Measurements from ENCODE around the gene ADSS1.
A peak's percentile ranks its signal among the peaks of the same experiment; 100 is the strongest.

The ADSS1 gene

DNA sequence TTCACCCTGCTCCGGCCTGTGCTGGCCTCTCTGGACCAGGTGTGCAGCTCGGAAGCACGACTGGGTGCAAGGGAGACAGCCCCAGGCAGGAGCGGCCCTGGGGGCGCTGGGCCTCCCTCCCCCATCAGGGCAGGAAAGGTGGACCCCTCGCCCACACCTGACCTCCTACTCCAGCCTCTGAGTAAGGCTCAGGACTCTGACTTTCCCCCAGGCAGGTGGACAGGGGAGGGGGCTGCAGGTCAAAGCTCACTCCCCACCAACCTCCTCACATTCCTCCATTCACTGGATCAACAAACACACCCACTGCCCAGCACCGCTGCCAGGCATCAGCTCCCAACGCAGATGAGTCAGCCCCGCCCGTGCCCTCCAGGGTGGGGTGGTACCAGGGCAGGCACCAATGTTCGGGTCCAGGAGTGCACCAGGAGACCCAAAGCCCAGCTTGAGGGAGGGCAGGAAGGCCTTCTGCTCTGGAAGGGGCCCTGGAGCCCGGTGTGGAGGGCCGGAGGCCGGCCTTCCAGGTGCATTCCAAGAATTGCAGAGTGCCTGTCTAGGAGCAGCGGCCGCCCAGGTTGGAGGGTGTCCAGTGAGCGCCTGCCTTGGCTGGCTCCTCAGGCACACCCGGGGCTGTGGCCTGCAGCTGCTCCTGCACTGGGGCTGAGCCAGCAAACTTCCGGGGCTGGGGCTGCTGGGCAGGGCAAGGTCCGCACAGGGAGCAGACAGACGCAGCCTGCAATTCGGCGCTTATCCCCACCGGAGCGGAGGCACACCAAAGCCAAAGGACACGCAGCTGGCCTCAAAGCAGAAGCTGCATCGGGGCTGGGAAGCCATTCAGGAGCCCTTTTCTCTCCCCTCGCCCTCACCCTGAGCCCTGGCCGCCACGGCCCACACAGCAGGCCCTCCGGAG is 36.2 kb upstream of the ADSS1 start:
- peak; percentile 92 for DNase-seq

DNA sequence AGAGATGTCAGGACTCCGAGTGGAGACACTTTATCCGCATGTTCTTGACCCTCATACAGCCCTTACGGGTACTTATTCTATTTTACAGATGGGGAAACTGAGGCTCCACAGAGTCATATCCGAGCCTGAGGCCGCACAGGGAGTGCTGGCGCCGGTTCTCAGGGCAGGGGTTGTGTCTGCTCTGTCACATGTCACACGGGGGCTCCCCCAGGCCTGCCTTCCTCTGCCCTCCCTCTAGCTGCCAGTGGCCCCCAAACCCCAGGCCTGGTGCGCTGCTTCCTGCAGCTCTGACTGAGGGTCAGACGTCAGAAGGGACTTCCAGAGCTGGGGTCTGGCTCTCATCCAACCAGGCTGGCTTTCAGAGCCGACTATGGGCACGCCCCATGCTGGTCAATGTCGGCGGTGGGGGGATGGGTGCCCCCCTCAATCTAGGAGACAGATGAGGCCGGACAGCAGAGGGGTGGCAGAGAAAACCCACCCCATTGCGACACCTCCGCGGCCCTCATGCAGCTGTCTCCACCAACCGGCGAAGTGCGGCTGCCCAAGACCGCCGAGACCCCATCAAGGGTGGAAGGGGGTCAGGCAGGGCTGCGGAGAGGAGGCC is 35.4 kb upstream of the ADSS1 start:
- DNase-seq: peak; percentile 52

DNA sequence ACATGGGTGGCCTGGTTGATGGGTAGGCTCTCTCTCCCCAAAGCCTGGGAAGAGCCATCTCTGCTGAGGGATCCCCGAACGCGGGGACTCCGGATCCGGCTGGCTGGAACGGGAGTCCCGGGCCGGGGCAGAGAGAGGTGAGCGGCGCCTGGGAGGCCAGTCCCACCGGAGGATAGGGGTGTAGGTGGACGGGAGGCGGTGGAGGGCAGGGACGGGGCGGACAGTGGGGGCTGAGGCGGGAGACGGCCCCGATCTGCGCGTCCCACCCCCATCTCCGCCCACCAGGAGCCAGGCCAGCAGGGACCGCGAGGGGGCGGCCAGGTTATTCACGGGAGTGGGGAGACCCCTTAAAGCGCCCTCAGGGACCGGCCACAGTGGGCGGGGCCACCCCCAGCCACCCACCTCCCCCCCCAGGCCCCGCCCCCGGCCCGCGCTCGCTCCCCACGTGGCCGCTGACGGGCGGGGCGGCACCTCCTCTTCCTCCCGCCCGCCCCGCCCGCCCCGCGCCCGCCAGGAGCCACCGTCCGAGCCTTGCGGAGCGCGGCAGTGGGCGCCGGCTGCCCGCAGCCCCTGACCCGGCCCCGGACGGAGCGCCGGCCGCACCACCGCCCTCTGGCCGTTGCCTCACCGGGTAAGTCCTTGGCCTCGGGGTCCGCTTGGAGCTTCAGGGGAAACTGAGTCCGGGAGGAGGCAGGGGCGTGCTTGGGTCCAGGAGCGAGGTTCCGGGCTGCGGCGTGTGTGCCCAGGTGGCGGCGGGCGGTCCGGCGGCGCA is 34.7 kb upstream of the ADSS1 start, which contains the start of gene INF2:
INF2 (plus strand) TSS at position 510 of the 772 bp plus-strand sequence. CDS start 11,748 bp downstream, outside the sequence.
- peak; percentile 77 for DNase-seq

DNA sequence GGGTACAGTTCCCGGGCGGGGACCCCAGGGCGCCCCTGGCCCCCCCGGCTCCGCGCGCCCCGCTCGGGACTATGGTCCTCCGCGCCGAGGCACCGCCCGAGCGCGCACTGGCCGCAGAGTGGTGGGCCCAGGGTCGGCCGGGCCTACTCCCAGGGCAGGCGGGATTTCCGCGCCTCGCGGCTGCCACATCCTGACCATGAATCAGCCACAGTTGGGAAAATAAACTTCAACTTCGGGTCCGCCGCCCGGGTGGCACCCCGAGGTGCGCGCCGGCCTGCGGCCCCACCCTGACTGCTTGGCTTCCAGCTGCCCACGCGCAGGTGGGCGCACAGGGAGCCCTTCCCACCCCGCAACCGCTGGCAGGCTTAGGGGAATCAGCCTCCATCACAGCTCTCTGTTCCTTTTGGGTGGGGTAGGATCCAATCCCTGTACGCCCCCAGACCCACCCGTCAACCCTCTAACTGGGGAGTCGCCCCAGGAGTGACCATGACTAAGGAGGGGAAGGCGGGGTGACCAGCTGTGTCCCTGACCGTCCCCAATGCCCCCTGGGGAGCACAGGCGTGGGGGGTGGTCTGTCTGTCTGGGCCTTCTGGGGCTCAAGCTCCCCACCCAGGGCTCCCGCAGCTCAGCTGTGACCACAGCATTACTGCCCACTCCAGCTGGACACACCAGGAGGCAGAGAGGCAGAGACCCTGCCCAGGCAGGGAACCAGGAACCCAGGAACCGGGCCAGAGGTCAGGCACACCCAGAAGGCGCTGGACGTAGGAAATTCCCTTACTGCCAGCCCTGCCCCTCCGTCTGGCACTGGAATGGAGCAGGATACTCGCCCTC is 33.9 kb upstream of the ADSS1 start:
- DNase-seq: peak; percentile 24

DNA sequence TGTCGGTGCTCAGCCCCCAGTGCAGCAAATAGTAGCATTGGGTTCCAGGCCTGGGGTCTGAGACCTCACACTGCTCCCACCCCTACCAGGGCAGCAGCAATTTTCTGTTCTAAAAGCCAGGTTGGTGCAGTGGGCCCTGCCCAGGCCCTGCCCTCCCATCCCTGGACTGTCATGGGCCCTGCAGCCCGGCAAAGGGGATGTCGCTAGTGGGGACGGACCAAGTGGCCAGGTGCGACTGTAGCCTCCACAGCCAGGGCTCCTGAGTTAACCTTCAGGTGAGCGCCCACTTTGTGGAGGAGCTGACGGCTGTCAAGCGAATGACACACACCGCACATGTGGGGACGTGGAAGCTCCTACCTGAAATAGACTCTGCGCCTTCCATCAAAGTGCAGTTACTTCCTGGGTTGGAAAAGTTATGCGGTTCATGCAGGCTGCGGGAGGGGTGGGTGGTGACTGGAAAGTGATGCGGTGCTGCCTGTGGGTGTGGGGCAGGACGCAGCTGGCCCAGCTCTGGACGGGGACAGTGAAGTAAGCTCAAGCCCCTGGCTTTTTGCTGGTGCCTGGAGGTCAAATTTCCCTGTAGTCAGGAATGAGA is 33.1 kb upstream of the ADSS1 start:
- DNase-seq: no peak

DNA sequence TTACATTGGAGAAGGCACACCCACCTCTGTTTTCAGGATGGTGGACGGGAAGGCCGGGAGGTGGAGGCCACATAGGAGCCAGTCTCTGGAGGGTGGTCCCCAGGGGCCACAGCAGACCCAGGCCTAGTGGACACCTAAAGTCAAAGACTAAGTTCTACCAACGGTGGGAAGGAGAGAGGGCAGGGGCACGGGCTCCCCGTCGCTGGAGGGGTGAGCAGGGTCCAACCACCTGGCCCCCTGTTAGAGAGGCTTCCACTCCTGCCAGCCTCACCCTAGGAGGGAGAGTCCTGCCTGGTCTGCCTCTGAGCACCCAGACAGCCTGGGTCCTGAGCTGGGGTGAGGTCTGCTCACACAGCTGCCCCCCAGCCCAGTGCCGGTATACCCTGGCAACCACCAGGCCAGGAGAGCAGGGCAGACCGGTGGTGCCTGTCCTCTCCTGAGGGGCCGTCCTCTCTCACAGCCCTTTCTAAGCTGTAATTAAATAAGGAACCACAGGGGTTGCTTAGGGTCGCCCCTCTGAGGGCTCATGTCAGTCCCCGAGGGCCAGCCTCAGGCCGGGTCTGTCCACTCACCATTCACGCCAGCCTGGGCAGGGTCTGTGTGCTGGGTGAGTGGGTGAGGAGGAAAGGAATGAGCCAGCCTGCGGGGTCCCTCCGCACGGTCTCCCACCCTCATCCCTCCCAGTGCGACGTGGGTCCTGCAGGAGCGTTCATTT is 32.3 kb upstream of the ADSS1 start:
- DNase-seq: no peak

DNA sequence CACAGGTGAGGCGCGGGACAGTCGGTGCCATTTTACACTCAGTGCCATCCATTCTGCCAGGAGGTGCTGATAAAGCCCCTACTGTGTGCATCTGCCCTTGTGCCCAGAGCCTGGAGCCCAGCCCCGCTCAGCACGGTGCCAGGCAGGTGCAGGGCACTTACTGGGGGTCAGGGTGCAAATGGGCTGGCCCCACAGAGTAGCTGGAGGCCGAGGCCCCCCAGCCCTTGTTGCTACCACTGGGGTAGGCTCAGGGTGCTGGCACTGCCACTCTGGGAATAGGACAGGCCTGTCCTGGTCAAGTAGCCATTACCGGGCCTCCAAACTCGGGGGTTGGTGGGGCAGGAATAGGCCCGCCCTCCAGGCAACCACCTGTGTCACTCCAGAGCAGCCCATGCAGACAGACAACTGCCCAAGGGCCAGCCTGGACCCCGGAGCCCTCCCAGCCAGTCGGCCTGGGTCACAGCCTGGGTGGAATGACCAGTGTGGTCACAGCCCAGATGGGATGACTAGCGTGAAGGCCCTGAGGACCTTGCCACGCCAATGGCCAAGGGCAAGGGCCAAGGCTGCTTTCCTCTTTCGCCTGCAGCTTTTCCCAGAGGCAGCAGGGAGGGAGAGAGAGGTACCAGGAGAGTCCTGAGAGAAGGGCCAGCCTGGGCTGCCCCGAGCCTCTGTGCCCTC is 31.6 kb upstream of the ADSS1 start:
- no peak for DNase-seq

DNA sequence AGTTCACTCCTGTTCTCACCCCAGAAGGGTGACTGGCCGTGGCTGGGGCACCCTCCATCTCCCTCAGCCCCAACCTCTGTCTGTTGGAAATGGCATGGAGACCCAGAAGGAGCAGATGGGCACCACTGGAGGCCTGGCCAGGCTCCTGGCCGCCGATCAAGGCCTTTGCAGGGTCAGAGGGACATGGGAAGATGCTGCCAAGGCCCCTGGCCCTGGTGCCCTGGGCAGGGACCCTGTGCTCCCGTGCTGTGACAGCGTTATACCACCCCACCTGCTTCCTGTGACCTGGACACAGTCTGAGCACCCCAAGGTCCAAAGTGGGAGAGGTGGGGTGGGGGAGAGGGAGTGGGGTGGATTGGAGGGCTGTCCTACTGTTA is 31.1 kb upstream of the ADSS1 start:
- no peak for DNase-seq

DNA sequence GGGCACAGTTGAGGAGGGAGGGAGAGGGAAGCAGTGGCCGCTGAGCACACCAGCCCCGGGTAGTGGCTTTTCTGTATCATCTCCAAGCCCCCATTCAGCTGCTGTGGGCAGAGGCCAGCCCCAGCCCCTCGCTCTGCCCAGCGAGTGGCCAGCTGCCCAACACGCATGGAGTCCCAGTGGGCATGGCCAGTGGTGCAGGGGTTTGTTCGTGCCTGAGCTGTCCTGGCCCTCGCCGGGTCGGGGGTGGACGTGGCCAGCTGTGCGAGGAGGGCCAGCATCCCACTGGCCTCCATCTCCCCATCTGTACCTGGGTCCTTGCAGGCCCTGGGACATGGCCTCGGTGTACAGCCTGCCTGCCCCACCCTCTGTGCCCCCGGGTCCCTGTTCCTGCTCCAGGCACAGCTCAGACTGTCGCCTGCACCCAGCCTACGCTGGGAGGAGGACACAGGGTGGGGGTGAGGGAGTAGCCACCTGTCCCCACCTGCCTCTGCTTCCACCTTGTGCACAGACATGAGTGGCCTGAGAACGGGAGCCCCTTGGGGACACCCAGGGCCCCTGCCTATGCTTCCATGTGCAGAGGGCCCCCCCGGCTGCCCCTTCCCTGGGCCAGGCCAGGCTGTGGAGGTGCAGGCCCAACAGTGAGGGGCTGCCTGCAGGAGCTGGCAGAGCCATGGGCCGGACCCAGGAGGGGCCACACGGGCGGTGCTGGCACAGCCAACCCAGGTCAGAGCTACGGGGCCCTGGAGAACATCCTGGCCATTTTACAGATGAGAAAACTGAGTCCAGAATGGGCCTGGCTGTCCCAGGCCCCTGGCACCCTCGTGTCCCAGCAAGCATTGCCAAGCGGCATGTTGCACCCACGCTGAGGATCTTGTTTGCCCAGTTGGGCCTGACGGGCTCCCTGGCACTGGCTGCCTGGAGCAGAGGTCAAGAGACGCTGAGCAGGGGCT is 30.3 kb upstream of the ADSS1 start:
- no peak for DNase-seq

DNA sequence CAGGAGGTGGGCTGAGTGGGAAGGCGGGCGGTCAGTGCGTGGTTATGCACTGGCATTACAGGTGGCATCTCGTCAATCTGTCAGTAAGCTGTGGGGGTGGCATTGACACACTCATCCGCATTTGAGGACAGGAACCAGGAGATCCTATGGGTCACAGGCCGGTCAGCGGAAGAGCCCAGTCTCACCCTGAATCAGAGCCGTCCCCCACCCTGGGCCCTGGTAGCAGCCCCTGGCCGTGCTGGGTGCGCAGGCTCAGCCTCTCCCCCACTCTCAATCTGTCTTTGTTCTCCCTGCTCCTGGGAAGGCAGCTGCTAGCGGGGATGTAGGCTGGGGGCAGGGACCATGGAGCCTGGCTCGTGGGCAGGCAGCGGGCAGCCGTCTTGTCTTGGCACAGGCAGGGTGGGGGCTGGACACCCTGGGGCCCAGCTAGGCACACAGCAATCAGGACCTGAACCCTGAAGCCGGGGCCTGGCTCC is 29.5 kb upstream of the ADSS1 start:
- DNase-seq: no peak

DNA sequence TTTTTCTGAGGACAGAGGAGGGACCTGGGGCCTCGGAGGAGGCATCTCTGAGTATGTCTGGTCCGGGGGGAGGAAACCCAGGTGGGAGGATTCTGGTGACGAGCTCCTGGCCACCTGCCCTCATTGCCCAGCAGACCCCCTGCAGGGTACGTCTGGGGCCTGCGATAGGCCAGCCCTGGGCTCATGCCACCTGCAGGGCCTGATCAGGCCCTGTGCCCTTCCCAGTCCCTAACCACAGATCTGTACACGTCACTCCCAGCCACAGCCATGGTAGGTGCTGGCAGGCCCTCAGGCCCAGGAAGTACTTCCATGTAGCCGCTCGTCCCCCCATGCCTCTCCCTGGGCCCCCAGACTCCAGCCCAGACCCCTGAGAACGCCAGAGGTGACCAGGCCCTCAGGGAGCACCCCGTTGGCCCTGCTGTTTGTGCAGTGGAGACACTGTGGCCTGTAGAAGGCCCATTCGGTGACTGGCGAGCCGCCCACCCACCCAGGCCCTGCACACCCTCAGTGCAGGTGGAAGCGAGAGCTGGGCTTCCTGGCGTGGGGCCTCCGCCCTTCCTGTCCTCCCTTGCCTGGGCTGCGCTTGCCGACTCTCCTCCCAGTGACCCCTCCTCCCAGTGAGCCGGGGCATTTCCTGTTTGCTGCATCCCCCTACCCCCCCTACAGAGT is 28.9 kb upstream of the ADSS1 start:
- DNase-seq: no peak

DNA sequence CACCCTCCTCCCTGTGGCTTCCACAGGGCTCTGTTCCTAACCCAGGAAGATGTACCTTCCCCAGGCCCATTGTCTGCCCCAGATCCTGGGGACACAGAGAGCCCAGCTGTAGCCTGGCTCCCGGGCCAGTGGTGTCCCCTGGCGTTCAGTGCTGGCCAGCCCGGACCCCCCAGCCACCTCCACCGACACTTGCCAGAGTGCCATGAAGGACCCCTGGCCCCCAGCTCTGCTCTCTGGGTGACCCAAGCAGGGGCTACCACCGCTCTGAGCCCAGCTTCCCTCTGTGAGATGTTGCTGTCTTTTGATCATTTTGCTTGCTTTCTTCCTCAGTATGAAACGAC is 28.4 kb upstream of the ADSS1 start:
- DNase-seq: no peak

DNA sequence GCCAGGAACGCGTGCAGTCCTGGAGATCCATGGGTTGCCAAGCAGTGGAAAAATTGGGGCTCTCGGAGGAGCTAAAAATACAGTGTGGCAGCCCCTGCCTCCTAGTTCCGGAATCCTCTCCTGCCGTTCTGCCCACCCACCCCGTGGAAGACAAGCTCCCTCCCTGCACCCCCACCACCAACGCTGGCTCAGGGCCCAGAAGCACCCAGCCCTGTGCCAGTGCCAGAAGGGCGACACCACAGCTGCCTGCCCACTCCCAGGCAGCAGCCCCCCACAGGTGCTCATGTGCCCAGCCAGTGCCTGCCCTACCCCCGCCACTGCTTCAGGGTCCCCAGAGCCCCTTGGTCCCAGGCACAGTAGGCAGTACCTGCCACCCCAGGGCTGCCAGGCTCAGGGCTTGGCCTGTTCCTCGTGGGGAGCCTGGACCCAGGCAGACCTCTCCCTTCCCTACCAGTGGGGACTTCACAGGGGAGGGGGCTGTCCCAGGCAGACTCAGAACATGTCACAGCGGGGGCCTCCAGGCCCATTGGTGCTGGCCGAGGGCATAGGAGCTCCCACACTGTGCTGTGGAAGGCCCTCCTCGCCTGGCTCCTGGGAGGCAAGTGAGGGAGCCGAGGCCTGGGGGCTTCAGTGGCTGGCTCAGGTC is 27.2 kb upstream of the ADSS1 start:
- DNase-seq: no peak

DNA sequence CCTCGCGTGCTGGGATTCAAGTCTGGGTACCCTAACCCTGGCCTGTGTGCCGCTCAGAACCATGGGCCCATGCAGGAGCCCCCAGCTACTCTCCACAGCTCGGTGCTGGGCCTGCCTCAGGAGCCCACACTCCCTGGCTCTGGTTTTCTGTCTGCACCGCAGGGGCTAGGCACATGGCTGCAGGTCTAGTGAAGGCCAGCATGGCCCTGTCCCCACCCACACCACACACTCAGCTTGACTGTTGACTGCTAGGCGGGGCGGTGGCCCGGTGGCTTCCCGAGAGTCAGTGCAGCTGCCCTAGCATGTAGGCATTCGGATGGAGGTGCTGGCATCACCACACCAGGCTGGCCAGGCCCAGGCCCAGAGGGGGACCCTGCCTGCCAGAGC is 26.7 kb upstream of the ADSS1 start:
- no peak for DNase-seq

DNA sequence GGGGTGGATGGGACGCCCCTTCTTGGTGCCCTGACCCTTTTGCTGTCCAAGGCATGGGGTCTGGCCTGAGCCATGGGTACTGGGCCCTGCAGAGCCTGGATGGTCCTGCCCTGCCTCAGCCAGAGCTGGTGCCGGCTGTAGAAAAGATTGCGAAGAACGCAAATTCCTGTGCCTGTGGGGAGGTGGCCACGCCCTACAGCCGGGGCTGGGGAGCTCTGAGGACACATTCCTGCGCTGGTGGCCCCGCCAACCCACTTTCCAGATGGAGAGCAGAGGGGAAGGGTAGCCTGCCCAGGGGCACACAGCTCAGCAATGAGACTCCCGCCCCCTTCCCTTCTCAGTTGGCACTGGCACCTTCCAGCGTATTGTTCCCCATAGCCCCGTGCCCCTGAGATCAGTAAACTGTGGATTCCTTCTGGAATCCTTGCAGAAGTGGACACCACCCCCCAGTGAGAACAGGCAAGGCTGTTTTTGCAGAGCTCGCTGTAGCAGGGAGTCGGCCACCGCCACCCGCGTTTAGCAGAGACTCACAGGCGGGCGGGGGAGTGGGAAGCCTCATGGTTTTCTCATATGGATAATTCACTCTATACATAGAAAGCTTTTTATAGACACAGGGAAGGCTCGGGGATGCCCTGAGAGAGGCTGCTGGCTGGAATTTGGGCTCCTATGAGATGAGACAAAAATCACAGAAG is 26.0 kb upstream of the ADSS1 start:
- no peak for DNase-seq

DNA sequence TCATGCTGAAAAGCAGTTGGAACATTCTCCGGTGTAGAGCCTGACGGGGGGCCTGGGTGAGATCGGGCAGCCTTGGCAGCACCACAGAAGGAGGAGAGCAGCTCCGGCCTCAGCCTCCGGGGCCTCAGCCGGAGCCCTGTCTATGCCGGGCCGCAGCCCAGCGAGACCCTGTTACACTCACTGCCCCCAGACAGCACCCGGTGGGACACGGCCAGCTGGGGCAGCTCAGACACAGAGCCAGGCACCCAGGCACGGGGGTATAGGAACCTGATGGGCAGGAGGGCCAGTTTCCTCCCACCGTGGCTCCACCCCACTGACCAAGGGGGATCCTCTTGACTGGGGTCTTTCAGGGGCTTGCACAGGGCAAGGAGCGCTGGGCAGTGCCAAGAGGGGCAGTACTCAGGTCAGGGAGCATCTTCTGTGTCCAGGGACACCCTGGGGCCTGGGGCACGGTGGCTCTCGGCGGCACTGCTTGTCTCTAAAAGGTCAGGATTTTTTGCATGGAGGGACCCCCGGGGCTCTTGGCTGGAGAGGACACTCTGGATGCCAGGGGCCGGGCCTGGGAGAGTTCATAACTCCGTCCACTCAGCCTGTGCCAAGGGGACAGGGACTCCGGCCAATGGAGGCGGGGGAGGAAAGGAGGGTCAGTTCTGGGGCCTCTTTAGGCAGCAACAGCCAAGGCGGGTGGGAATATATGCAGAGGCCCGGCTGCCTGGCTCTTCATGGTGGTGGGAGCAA is 25.2 kb upstream of the ADSS1 start:
- no peak for DNase-seq

DNA sequence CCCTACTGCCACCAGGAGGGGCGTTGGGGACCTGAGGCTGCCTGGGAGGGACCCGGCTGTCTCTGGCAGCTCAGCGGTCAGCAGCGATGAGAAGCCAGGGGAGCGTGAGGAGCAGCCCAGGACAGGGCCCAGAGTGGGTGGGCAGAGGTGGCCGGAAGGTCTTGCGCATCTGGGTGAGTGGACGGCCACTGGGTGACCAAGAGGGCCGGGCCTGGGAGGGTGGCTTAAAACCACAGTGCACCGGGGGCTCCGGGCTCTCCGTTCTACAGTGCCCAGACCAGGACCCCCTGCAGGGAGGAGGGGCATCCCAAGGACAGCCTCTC is 24.6 kb upstream of the ADSS1 start:
- DNase-seq: no peak
